ENCODE measurements around the gene AIF1L.
"Not testable (repeated sequence)": the region's sequence is repeated elsewhere in the genome, so short reads cannot be mapped to it uniquely, and the experiment has no call there.

AIF1L gene

DNA sequence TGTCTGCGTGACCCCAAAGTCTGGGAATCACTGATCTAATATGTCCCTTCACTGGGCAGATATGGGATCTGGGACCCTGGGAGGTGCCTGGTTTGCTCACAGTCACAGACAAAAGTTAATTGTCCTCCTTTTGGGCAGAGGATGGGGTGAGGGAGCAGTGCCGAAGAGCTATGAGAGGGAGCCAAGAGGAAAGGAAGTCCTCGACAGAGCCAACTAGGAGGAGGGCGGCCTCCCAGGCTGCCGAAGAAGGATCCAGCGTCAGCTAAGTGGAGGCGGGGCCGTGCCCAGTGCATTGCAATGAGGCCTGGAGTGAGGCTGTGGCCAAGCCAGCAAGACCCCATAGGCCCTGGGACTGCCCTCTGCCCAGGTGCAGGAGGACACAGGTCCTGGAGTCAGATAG is 11.4 kb downstream of the AIF1L start:
- H3K4me3 ChIP-seq (replicated peaks; ENCODE audit: low read depth, low read length), result no peak overlapping the region
- DNase-seq (ENCODE audit: low read depth), result no peak
- no peak for TF ChIP-seq CTCF (IDR thresholded peaks at IDR 0.05; ENCODE audit: low read length, missing control alignments)

DNA sequence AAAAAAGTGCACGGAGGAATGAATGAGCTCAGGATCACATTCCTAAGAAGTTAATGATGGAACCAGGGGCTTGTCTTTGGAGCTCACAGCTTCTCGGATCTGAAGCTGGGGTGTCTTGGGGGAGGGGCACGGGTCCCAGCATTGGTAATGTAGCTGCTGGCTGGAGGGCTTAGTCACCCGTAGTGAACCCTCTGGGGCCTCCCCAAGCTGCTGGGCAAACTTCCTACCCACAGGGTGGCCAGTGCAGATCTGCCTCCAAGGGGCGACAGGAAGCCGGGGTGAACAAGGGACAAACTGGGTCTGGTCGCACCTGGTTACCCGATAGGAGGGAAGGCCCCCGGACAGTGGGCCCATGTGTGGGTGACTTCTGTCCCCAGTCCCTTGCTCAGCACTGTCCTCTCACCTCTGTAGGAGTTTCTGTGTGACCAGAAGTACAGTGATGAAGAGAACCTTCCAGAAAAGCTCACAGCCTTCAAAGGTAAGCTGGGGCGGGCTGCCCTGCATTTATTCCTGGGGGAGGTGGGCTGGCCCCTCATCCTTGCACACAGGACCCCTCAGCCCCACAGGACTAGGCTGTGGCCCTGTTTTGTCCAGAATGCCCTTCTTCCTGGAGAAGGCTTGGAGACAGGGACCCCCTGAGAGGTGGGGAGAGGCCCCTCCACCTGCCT is 15.0 kb downstream of the AIF1L start:
- no peak overlapping the region for H3K4me3 ChIP-seq (replicated peaks; ENCODE audit: low read depth, low read length)
- no peak for TF ChIP-seq CTCF (IDR thresholded peaks at IDR 0.05; ENCODE audit: low read length, missing control alignments)
- no peak for DNase-seq (ENCODE audit: low read depth)

- TF ChIP-seq CTCF (IDR thresholded peaks at IDR 0.05; ENCODE audit: low read length, missing control alignments), result no peak
- no peak overlapping the region for H3K4me3 ChIP-seq (replicated peaks; ENCODE audit: low read depth, low read length)
- no peak for DNase-seq (ENCODE audit: low read depth)
Observed at GRCh38 chr9:131111854-131112311, 15.6 kb downstream of the AIF1L start.

- TF ChIP-seq CTCF (IDR thresholded peaks at IDR 0.05; ENCODE audit: low read length, missing control alignments), result no peak
- no peak for DNase-seq (ENCODE audit: low read depth)
- H3K4me3 ChIP-seq (replicated peaks; ENCODE audit: low read depth, low read length), result no peak overlapping the region
Observed at GRCh38 chr9:131112374-131113154, 16.2 kb downstream of the AIF1L start.

GRCh38 chr9:131113655-131114054 is 17.3 kb downstream of the AIF1L start:
- no peak for TF ChIP-seq CTCF (IDR thresholded peaks at IDR 0.05; ENCODE audit: low read length, missing control alignments)
- DNase-seq (ENCODE audit: low read depth), result no peak
- H3K4me3 ChIP-seq (replicated peaks; ENCODE audit: low read depth, low read length), result no peak overlapping the region

DNA sequence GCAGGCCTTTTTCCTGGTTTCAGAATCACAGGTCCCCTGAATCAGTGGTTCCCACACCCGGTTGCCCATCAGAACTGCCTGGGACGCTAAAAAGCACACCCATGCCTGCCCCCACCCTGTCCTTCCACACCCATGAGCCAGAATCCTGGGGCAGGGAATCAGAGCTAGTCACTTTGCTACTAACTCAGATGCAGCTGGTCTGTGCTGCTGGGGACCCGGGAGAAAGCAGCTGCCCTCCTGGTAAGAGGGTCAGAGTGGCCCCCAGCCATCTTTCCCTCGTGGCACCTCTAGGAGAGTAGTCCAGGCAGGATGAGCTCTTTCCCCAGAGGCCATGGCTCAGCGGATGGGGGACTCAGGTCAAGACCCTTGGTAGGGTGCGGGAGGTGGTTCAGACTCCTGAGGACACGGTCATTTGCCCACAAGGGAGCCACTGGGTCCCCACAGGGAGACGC is 17.8 kb downstream of the AIF1L start:
- H3K4me3 ChIP-seq (replicated peaks; ENCODE audit: low read depth, low read length), result no peak overlapping the region
- DNase-seq (ENCODE audit: low read depth), result no peak
- no peak for TF ChIP-seq CTCF (IDR thresholded peaks at IDR 0.05; ENCODE audit: low read length, missing control alignments)

DNA sequence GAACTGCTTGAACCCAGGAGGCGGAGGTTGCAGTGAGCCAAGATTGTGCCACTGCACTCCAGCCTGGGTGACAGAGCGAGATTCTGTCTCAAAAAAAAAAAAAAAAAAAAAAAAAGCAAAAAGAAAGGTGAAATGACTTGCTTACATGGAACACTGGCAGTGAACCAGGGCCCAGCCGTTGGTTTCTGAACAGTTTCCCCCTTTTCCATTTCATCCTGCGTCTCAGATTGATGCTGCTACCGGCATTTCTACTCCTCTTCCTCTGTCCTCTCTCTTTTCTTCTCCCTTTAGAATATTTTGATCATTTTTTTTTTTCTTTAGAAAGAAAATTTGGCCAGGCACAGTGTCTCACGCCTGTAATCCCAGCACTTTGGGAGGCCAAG is 19.0 kb downstream of the AIF1L start:
- H3K4me3 ChIP-seq (replicated peaks; ENCODE audit: low read depth, low read length); DNase-seq (ENCODE audit: low read depth): not testable (repeated sequence)
